ENCODE data around the gene VCL. TPM values are rescaled to one million over a fixed set of nuclear protein-coding genes. Genes with fewer than 3 reads are reported as not detected.

The VCL gene
- total RNA-seq, 1 donor = 513 TPM

DNA sequence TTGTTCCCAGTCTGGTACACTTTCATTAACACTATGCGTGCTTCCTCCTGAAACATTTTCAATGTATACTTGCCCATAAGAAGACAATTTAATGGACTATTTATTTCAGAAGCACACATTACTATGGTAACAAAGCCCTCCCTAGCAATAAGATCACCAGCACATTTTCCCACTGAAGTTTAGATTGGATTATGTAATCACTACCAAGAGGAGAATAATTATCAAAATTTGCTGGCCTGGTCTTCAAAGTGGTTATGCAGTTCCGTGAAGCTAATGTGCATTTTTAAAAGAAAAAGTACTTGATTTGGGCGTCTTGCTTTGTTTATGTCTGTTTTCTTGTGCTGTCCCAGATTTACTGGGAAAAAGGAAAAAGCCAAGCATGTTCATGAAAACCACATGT, 90.8 kb downstream of the VCL start:
- TF ChIP-seq, protein P1, sequence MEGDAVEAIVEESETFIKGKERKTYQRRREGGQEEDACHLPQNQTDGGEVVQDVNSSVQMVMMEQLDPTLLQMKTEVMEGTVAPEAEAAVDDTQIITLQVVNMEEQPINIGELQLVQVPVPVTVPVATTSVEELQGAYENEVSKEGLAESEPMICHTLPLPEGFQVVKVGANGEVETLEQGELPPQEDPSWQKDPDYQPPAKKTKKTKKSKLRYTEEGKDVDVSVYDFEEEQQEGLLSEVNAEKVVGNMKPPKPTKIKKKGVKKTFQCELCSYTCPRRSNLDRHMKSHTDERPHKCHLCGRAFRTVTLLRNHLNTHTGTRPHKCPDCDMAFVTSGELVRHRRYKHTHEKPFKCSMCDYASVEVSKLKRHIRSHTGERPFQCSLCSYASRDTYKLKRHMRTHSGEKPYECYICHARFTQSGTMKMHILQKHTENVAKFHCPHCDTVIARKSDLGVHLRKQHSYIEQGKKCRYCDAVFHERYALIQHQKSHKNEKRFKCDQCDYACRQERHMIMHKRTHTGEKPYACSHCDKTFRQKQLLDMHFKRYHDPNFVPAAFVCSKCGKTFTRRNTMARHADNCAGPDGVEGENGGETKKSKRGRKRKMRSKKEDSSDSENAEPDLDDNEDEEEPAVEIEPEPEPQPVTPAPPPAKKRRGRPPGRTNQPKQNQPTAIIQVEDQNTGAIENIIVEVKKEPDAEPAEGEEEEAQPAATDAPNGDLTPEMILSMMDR (IDR thresholded peaks at IDR 0.05; ENCODE audit: insufficient read depth, low read depth, low read length) = no peak
- H3K4me3 ChIP-seq (ENCODE audit: low read depth, low read length) = no peak overlapping the region
- DNase-seq (ENCODE audit: low read depth) = no peak

DNA sequence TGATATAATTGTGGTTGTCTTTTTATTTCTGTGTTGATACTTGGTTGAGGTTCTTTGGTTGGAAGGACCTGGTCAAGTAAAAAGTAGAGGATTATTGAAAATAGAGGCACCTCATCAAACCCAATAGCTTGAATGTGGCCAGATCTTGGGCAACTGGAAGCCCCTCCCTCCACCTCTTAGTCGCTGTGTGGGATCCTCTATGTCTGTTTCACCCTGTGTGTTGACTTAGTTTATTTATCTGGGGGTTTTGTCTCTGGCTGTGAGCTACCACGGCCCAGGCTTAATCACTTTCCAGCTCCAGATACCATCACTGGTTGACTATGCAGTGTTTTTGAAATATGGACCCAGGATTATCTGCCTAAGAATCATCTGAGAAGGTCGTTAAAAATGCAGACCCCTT, 94.5 kb downstream of the VCL start:
- no peak for DNase-seq (ENCODE audit: low read depth)
- no peak overlapping the region for H3K4me3 ChIP-seq (ENCODE audit: low read depth, low read length)
- TF ChIP-seq, protein P1 (IDR thresholded peaks at IDR 0.05; ENCODE audit: insufficient read depth, low read depth, low read length) = no peak

DNA sequence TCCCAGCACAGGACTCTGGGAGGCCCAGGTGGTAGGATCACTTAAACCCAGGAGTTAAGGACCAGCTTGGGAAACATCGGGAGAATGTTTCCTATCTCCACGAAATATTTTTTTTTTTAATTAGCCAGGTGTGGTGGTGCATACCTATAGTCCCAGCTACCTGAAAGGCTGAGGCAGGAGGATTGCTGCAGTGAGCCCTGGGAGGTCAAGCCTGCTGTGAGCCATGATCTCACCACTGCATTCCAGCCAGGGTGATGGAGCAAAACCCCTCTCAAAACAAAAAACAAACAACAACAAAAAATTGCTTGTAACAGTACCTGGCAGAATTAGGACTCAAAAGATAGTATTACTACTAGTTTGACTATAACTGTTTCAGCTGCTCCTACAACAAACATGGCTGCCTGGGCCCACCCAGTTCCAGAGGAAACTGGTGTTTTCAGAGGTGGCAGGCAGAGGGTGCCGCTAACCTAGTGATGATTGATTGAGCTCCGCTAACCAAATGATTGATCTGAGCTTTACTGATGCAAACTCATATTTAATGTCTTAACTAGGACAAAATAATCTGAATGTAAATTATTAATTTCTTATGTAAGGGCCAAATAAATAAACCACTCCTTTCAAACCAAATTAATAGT, 95.7 kb downstream of the VCL start:
- no peak overlapping the region for H3K4me3 ChIP-seq (ENCODE audit: low read depth, low read length)
- TF ChIP-seq, protein P1 (IDR thresholded peaks at IDR 0.05; ENCODE audit: insufficient read depth, low read depth, low read length) = no peak
- DNase-seq (ENCODE audit: low read depth) = no peak

DNA sequence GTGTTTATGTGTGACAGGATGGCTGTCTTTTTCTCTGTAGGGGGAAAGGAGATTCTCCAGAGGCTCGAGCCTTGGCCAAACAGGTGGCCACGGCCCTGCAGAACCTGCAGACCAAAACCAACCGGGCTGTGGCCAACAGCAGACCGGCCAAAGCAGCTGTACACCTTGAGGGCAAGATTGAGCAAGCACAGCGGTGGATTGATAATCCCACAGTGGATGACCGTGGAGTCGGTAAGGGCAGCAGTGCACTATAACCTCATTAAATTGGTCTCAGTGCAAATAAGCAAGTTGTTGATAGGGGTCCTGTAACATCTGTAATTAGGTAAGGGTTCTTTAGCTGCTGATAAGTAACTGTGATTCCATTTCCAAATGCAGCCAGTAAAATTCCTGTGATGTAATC, 96.3 kb downstream of the VCL start:
- no peak for DNase-seq (ENCODE audit: low read depth)
- TF ChIP-seq, protein P1 (IDR thresholded peaks at IDR 0.05; ENCODE audit: insufficient read depth, low read depth, low read length) = no peak
- H3K4me3 ChIP-seq (ENCODE audit: low read depth, low read length) = no peak overlapping the region

DNA sequence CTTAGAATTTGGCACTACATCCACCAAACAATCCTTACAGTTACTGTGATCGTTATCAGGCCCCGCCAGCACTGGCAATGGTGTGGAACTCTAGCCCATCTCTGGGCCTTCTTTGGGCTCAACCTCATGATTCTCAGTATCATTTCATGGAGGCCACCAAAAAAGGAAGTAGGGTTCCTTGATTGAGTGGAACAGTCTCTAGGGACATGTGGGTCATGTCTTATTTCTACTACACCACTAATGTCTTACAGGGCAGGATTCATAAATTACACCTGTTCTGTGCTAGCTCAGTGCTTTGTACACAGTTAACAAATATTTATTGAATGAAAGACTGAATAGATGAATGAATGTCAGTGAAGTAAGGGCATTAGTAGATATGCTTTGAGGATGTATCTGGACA, 98.9 kb downstream of the VCL start:
- TF ChIP-seq, protein P1 (IDR thresholded peaks at IDR 0.05; ENCODE audit: insufficient read depth, low read depth, low read length) = no peak
- H3K4me3 ChIP-seq (ENCODE audit: low read depth, low read length) = no peak overlapping the region
- DNase-seq (ENCODE audit: low read depth) = no peak

DNA sequence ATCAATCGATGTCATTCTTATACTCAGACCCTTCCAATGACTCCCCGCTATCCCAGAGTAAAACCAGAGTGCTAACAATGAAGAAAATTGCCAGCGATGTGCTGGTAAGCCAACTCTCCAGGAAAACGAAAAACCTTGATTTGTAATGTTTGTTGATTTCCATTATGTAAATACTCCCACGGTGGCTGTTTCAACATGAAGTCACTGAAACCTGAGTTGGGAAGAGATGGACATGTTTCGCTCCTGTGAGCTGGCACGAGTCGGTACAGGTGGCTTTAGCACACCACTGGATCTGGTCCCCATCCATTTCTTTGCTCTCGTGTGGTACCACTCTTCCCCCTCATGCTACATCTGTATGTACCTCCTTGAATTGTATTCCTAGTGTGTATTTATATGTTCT, 99.9 kb downstream of the VCL start:
- no peak overlapping the region for H3K4me3 ChIP-seq (ENCODE audit: low read depth, low read length)
- TF ChIP-seq, protein P1 (IDR thresholded peaks at IDR 0.05; ENCODE audit: insufficient read depth, low read depth, low read length) = no peak
- no peak for DNase-seq (ENCODE audit: low read depth)

DNA sequence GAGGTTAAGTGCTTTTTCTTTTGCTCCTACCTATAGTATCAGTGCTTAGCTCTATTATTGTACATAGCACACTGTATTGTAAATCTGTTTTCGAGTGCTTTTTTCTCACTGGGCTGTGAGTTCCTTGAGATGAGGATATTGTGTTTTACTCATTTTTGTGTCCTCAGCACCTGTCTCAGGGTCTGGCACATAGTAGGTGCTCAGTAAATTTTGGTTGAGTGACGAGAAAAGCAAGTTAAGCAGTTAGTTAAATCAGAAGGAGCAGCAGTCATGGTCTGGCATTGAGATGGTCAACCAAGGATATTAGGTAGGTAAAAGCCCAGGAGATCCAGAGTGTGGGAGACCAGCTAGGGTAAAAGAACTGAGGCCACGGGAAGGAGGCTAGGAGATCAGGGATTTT, 101.5 kb downstream of the VCL start:
- H3K4me3 ChIP-seq (ENCODE audit: low read depth, low read length) = no peak overlapping the region
- no peak for DNase-seq (ENCODE audit: low read depth)
- TF ChIP-seq, protein P1 (IDR thresholded peaks at IDR 0.05; ENCODE audit: insufficient read depth, low read depth, low read length) = no peak
